NCI-H2029 treated with DMSO at 0.1 percent for 48 hours (cell line): ENCODE measurements around the gene ZMYND11.

Experiments
- DNase-seq: peaks from one replicate; lab custom pipeline; 2025; lab: John Stamatoyannopoulos, UW

ZMYND11 gene

DNA sequence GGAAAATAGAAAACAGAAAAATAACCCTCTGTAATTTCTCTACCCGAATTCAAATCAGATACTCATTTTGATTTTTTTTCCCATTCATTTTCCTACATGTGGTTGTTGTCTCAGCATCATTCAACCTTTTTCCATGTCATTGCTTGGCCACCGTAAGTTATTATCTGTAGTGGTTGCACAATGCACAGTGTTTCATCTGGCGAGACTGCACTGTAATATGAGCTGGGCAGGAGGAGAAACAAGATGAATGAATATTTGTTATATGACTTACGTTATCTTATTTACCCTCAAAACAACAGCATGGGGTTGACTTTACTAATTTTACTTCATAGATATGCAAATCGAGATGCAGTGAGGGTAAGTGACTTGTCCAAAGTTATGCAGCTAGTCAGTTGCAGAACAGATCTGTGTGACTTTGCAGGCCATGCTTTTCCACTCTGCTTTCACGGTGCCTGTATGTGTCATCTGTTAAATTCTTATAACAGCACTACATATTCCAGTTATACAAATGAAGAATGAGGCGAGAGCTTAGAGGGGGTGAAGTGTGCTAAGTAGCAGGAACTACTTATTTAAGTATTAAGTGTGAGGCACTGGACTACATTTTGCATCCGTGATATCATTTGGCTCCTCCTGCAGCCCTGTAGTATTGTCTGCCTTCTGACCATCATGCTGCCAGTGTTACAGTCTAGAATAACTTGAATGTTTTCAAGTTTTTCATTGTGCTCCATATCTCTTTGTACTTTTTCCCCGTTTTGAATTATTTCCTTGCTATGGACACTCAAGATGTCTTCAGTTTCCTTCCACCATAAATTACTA is 56.7 kb downstream of the ZMYND11 start:
- no peak for DNase-seq

GRCh38 chr10:194281-194680 is 59.0 kb downstream of the ZMYND11 start:
- DNase-seq: no peak

DNA sequence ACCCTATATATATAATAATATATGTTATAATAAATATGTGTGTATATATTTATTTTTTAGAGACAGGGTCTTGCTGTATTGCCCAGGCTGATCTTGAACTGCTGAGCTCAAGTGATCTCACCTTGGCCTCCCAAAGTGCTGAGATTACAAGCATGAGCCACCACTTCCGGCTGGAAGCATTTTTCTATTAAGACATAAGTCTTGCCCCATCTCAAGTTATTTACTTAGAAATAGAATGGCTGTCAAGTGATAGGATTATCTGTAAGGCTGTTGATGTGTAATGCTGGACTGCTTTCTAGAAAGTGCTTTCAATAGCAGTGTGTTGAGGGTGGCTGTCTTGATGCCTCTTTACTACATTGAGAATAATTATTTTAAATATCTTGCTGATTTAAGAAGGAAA is 65.2 kb downstream of the ZMYND11 start:
- no peak for DNase-seq

DNA sequence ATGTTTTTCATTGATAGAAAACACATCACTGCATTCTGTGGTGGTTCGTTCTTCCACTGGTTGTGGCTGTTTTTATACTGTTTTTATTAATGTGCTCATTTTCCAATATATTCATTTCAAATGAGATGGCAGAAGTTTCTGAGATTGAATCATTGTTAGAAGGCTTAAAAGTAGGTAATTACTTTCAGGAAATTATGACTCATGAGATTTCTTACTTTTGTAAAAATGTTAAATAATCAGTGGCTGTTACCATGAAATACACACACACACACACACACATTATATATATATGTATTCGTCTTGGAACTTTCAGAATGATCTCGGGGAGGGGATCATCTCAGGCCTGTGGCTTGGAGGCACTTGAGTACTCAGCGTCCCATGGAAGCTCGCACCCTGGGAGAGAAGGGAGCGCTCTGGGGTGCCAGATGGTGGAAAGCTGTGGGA is 66.1 kb downstream of the ZMYND11 start:
- DNase-seq: no peak

DNA sequence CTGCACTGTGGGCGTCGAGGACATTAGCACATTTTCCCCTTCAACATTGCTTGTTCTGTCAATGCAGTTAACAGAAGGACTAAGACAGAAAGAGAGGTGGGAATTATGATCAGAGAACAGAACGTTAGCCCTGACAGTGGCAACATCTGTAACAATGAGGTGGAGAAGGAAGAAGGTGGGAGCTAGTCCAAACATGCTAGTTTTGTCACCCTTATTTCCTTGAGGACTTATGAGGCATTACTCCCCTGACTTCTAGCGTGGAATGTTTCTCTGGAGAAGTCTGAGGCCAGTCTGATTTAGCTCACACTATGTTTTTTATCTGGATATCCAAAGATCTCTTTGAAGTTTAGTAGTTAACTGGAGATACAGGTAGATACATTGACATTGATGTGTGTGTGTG is 73.4 kb downstream of the ZMYND11 start:
- DNase-seq: no peak

- no peak for DNase-seq
Observed at GRCh38 chr10:209357-209756, 74.1 kb downstream of the ZMYND11 start.

- DNase-seq: no peak
Observed at GRCh38 chr10:210297-210696, 75.0 kb downstream of the ZMYND11 start.

- no peak for DNase-seq
Observed at GRCh38 chr10:215444-215843, 80.2 kb downstream of the ZMYND11 start.

- DNase-seq: no peak
Observed at GRCh38 chr10:218798-219197, 83.5 kb downstream of the ZMYND11 start.

DNA sequence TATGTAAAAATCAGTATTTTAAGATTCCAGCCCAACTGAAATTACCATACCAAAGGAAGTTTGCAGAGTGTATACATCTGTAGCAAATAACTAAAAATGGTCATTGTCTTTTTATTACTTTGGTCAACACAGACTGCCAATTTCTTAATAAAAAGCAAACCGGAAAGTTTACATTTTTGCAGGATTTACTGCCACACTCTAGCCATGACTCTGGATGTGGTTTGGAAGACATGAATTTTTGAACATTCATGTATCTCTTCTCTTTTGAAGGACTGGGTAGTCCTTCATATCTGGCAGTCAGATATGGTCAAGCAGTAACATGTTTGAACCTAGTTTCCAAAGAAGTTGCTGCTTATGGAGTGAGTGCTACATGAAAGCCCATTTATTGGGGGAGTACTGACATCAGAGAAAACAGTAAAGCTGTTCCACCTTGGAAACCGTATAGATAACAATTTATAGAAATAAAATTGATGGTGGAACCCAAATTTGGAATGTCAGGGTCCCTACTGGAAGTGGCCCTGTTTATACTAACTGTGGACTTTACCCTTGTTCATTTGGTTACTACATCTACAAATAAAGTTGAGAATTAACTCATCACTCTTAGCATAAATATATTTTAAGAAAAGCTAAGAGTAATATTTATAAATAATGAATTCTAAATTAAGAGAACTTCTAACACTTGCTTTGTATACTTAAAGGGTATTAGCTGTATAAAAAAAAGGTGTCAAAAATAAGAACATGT is 84.6 kb downstream of the ZMYND11 start:
- DNase-seq: no peak

DNA sequence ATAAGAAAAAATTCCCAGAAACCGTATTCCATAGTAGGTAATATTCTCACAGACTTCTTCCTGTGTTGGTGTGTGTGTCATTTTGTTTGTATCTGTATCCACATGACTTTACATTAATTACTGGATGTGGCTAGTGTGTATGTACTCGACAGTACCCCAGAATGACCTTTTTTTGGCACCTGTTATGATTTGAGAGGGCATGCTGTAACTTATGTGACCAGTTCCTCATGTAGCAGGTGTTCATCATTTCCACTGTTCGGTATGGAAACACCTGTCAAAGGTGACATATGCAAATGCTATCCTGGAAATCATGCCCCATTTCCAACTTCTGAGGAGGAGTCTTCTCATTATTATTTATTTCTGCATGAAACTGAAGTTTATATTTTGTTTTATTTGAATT is 89.3 kb downstream of the ZMYND11 start:
- peak; percentile 2 for DNase-seq

DNA sequence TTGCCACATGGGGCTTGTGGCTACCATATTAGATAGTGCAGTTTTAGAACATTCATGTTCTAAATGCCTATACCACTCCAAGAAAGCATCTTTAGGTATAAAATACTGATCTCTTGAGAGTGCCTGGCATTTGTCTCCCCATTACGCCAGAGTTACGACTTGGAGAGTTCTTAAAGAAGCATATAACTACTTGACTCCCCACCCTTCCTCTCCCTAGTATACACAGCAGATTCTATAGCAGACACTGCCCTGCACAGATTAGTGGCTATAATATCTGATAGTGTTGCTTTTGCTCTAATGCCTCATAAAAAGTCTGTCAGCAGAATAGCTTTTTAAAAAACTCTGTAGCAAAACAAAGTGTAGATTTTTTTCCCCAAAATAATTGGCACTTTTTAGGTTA is 90.8 kb downstream of the ZMYND11 start:
- DNase-seq: no peak

DNA sequence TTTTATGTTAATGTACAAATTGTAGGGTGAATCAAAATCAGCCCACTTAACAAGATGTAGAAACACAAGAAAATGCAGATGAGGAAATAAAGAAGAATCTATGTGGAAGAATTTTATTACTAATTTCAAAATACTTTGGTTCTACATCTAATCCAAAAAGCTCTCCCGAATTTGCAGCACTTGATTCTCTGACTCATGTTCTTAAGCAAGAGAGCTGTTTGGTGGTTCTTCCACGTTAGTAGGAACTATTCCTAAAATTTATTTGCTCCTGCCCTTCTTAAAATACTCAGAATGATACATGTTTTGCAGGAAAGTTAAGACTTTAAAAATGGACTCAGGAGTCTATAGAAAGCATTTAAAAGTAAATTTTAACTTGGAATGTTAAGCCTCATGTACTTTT is 91.8 kb downstream of the ZMYND11 start:
- DNase-seq: no peak

DNA sequence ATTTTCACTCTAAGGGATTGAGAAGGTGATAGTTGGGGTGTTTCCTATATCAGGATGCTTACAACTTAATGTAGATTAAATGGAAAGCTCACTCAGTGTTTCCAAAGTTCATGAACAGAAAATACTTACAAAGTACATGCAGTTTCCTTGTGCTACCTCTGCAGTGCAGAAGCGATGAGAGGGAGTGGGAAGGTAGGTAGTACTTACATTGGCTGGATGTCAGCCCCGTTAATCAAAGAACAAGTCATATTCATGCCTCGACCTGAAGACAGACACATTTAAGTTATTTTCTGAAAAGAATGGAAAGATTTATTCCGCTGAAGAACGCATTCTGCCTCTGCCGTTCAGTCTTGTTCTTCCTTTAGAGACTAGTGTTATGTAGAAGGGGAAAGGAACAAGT is 93.1 kb downstream of the ZMYND11 start:
- DNase-seq: no peak

DNA sequence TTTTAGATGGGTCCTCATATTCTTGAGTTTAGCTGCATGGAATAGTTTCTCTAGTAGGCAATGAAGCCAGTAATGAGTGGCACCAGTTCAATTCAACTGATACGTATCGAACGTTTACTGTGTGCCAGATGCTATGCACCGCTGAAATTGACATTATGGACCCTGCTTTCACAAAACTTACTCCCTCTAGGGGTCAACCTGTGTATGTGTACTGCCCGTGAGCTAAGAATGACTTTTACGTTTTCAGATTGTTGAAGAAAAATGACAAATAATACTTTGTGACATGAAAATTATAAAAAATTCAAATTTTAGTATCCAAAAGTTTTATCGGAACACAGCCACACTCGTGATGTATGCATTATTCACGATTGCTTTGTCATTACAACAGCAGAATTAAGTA is 95.5 kb downstream of the ZMYND11 start:
- no peak for DNase-seq

GRCh38 chr10:232061-232460 is 96.8 kb downstream of the ZMYND11 start:
- no peak for DNase-seq

GRCh38 chr10:232878-233277 is 97.6 kb downstream of the ZMYND11 start:
- no peak for DNase-seq

- no peak for DNase-seq
Observed at GRCh38 chr10:234708-235406, 99.6 kb downstream of the ZMYND11 start.

DNA sequence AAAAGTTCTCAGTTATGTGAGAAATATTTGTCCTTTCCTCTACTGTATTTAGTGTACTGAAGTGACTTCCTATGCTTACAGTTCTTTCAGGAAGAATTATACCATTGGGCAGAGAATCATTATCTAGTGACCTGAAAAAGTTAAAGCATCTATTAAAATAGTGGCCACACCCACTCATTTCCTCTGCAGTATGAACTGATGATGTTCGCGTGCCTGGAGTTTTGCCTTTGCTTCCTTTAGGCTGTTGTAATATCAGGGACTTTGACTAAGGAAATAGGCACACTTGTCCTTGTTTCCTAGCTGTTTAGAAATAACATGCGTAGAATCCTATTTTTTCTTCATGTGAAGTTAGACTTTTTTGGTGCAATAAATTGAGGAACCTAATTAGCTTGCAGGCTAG is 100.7 kb downstream of the ZMYND11 start:
- no peak for DNase-seq

DNA sequence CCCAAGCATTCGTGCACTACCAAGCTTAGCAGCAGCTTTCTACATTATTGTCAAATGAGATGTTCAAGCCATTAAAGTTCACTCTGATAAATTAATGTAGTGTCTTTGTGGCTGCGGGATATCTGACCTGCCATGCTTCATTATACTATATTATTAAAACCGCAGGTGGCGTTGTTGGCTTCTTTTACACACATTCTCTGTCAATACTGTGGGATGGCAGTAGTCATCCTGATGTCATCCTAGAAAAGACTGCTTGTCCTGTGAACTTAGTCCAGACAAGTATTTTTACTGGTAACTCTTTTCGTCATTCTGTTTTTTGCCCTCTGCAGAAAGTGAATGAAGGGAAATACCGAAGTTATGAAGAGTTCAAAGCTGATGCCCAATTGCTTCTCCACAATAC is 103.9 kb downstream of the ZMYND11 start:
- DNase-seq: no peak

- DNase-seq: no peak
Observed at GRCh38 chr10:241451-241850, 106.2 kb downstream of the ZMYND11 start.

DNA sequence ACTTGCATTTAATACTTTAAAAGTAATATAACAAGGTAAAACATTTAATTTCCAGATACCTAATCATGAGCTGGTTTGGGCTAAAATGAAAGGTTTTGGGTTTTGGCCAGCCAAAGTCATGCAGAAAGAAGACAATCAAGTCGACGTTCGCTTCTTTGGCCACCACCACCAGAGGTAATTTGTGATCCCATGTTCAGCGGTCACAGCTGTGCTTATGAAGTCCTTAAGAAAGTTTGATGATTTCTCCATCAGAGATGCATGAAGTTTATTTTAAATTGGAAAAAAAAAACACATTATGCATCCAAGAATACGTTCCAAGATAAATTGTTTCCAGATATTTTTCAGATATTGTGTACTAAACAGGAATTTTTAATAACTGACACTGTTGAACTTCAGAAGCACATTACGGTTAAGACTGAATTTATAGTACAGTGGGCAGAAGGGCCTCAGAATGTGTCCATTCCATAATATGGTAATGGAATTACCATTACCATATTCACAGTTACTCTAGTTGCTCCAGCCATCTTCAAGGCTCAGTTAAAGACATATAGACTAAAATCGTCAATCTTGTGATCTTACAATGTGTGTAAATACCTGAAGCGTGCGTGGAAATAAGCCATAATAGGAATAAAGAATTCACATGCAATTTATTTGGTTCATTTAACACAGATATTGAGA is 106.8 kb downstream of the ZMYND11 start:
- no peak for DNase-seq
